GM19397 (cell line): ENCODE data around the gene CDH12.

ENCODE experiments used
- ATAC-seq: cut with Tn5 transposase; IDR thresholded peaks from one replicate; pipeline ENCODE4 v1.9.1; 2021; ENCODE audit warnings: mild to moderate bottlenecking, moderate library complexity; ENCODE audit not compliant: unreplicated experiment

Gene CDH12

DNA sequence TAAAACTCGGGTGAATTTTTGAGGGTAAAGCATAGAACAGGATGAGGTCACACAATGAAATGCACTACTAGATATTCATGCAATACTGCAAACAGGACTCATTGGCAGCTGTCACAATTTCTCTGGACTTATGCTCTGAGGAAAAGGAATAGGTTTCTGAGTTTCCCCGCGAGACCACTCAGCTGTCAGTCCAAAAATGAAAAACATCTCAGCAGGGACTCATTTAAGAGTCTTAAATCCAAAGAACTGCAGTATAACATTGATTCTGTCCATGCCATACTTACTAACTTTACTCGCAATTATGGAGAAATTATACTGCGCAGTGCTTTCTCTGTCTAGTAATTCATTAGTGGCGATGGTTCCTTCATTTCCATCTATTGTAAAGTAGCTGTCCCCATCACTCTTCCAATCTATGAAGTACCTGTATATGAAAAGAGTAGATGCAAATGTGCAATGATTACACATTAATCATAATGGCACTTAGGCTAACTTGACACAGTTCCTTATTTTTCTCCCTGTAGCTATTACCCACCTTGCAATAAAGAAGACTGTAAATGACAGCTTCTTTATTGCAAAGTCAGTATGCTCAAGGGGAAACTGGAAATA is 1070.0 kb downstream of the CDH12 start:
- ATAC-seq, result no peak

- no peak for ATAC-seq
These were observed 1076.7 kb downstream of the CDH12 start for GRCh38 chr5:21776466-21776865.

DNA sequence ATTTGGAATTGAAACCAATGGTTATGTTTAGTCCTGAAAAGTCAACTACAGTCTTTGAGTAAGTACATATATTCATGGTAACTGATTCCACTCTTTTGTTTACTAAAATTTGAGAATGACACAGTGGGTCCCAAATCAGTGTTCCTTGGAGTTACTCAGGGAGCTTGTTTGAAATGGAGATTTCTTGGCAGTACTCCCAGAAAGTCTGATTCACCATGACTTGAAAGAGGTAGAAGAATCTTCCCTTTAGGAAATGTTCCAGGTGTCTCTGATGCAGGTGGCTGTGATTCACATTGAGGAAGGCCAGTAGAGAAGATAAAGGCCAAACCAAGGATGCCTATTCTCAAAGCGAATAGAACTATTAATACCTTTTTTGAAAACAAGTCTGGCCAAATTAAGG is 1078.3 kb downstream of the CDH12 start:
- ATAC-seq, result no peak

GRCh38 chr5:21774281-21774680 is 1078.9 kb downstream of the CDH12 start:
- no peak for ATAC-seq

DNA sequence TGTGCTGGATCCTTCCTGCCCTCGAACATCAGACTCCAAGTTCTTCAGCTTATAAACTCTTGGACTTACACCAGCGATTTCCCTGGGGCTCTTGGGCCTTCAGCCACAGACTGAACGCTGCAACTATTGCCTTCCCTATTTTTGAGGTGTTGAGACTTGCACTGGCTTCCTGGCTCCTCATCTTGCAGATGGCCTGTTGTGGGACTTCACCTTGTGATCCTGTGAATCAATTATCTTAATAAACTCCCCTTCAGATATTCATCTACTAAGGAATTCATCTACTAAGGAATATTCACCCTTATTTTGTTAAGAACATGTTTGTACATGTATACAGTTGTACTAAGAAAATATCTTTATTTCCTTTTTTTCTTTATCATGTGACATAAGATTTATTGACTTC is 1079.7 kb downstream of the CDH12 start:
- ATAC-seq, result no peak

- no peak for ATAC-seq
These were observed 1087.7 kb downstream of the CDH12 start for GRCh38 chr5:21765406-21765805.

- no peak for ATAC-seq
These were observed 1114.0 kb downstream of the CDH12 start for GRCh38 chr5:21739096-21739495.

DNA sequence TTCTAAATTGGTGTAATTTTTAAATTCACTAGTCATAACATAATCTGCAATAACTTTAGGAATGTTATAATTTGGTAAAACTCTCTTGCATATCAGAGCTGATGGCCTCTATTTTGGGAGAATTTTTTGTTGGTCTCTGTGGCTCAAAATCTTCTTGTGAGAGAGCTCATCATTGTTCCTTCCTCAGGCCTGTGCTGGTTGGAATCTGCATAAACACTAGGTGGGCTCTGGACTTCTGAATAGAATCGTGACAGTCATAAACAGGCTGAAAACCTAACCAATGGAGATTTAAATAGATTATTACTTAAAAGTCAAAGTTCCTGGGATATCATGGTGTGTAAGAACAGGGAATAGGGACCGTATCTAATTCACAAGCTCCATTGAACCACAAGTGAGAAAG is 1129.6 kb downstream of the CDH12 start:
- ATAC-seq, result no peak

DNA sequence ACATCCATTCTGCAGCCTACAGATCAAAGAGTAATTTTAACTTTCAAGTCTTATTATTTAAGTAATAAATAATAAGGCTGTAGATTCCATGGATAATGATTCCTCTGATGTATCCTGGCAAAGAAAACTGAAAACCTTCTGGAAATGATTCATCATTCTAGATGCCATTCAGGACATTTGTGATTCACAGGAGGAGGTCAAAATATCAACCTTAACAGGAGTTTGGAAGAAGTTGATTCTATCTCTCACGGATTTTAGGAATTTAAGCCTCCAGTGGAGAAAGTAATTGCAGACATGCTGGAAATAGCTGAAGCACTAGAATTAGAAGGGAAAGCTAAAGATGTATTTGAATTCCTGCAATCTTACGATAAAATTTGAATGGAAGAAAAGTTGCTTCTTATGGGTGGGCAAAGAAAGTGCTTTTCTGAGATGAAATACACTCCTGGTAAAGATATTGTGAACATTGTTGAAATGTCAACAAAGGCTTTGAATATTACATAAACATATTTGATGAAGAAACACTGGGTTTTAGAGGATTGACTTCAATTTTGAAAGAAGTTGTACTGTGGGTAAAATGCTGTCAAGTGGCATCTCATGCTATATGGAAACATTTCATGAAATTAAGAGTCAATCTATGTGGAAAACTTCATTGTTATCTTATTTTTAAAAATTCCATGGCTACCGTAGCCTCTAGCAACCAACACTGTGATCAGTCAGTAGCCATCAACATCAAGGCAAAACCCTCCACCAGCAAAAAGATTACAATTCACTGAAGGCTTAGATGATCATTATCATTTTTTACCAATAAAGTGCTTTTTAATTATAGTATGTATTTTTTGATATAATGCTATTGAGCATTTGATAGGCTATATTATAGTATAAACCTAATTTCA is 1141.0 kb downstream of the CDH12 start:
- ATAC-seq, result no peak

DNA sequence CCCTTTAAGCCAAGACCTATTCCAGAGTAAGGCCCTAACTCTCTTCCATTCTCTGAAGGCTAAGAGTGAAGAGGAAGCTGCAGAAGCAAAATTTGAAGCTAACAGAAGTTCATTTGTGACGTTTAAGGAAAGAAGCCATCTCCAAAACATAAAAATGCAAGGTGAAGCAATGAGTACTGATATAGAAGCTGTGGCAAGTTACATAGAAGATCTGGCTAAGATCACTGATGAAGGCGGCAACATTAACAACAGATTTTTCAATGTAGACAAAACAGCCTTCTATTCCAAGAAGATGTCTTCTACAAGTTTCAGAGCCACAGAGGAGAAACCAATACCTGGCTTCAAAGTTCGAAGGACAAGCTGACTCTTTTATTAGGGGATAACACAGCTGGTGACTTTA is 1143.4 kb downstream of the CDH12 start:
- ATAC-seq, result no peak

DNA sequence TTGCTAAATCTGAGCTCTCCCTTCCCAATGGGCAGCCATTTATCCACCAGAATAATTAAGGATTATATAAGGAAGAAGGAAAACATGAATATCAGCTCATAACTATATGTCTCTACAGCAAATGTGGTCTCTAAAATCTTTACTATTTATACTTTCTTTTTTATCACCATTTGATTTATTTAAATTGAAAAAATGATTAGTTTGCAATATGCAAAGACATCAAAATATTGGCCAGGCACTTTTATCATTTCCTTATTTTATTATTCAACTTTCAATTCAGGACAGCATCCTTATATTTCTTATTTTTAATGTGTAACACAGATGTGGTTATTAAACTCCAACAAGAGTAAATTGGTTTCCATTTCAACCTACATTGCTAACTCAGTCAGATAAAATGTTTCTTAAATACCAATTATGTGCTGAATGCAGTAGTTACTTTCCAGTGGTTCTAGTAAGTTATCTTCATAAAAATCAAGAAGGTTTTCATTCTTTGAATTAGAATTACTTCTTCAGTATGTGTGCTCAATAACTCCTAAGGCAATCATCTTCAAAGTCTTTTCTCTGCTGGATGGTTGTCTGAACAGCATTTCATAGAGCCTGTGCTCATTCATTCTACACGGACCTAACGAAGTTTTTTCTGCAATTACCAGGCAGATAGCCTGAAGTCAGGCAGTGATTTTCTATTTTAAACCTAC is 1148.0 kb downstream of the CDH12 start:
- no peak for ATAC-seq

GRCh38 chr5:21701317-21701716 is 1151.8 kb downstream of the CDH12 start:
- no peak for ATAC-seq
